Hepatocyte (in vitro differentiated cells): ENCODE measurements around the gene ERAP2.

Experiments
- EZH2 ChIP-seq: fragments of 200-600 bp; sonication (generic); IDR thresholded peaks from 2 replicates; pipeline ENCODE4 v1.6.1; 2016; ENCODE audit warnings: antibody characterized with exemption, mild to moderate bottlenecking, borderline replicate concordance
- EZH2phosphoT487 ChIP-seq: fragments of 200-600 bp; sonication (generic); IDR thresholded peaks from one replicate; pipeline ENCODE4 v1.6.1; 2018; ENCODE audit warnings: antibody characterized with exemption, mild to moderate bottlenecking, low read depth, moderate library complexity; ENCODE audit not compliant: unreplicated experiment, severe bottlenecking
- TF ChIP-seq, protein P1 (sequence below): fragments of 200-600 bp; sonication (generic); IDR thresholded peaks from 2 replicates; pipeline ENCODE4 v1.5.1; 2016; ENCODE audit warnings: antibody characterized with exemption, mild to moderate bottlenecking; ENCODE audit not compliant: poor library complexity

- TF ChIP-seq, protein P1, sequence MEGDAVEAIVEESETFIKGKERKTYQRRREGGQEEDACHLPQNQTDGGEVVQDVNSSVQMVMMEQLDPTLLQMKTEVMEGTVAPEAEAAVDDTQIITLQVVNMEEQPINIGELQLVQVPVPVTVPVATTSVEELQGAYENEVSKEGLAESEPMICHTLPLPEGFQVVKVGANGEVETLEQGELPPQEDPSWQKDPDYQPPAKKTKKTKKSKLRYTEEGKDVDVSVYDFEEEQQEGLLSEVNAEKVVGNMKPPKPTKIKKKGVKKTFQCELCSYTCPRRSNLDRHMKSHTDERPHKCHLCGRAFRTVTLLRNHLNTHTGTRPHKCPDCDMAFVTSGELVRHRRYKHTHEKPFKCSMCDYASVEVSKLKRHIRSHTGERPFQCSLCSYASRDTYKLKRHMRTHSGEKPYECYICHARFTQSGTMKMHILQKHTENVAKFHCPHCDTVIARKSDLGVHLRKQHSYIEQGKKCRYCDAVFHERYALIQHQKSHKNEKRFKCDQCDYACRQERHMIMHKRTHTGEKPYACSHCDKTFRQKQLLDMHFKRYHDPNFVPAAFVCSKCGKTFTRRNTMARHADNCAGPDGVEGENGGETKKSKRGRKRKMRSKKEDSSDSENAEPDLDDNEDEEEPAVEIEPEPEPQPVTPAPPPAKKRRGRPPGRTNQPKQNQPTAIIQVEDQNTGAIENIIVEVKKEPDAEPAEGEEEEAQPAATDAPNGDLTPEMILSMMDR, result no peak
- TF ChIP-seq EZH2phosphoT487 (no peak), EZH2 (no peak)
These were observed 12.2 kb upstream of the ERAP2 start for GRCh38 chr5:96863949-96864584.
